ENCODE data around the gene TMEM74B.

The TMEM74B gene

GRCh38 chr20:1134355-1134754 lies 50.4 kb downstream of the TMEM74B start:
- no peak for DNase-seq

GRCh38 chr20:1131354-1131753 lies 53.4 kb downstream of the TMEM74B start:
- no peak for DNase-seq

GRCh38 chr20:1130847-1131246 lies 53.9 kb downstream of the TMEM74B start:
- DNase-seq: no peak

Measured in CD4-positive, alpha-beta T cell treated with Interleukin-12 subunit alpha and Interleukin-12 subunit beta, for 1 hour (primary cell).